Measurements from ENCODE around the gene LARP4.

DNA sequence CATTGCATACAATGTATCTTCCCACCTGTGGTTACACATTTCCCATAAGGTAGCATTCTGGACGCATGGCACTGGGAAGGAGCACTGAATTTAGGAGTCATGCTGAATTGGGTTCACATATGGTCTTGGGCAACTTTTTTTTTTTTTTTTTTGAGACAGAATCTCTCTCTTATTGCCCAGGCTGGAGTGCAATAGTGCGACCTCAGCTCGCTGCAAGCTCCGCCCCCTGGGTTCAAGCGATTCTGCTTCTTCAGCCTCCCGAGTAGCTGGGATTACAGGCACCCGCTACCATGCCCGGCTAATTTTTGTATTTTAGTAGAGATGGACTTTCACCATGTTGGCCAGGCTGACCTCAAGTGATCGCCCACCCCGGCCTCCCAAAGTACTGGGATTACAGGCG is 117.4 kb downstream of the LARP4 start:
- TF ChIP-seq, protein P1, sequence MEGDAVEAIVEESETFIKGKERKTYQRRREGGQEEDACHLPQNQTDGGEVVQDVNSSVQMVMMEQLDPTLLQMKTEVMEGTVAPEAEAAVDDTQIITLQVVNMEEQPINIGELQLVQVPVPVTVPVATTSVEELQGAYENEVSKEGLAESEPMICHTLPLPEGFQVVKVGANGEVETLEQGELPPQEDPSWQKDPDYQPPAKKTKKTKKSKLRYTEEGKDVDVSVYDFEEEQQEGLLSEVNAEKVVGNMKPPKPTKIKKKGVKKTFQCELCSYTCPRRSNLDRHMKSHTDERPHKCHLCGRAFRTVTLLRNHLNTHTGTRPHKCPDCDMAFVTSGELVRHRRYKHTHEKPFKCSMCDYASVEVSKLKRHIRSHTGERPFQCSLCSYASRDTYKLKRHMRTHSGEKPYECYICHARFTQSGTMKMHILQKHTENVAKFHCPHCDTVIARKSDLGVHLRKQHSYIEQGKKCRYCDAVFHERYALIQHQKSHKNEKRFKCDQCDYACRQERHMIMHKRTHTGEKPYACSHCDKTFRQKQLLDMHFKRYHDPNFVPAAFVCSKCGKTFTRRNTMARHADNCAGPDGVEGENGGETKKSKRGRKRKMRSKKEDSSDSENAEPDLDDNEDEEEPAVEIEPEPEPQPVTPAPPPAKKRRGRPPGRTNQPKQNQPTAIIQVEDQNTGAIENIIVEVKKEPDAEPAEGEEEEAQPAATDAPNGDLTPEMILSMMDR (conservative IDR thresholded peaks at IDR 0.05; ENCODE audit: low read length), result no peak
- no peak for TF ChIP-seq EZH2phosphoT487 (IDR thresholded peaks at IDR 0.05; ENCODE audit: borderline replicate concordance, low read depth, low read length)
